Hippocampal formation (tissue), 2 donors: ENCODE measurements around the gene CCDC110.

ENCODE experiments used
- DNase-seq, 2 donors: peaks; one replicate each; lab custom pipeline; 2025; lab: John Stamatoyannopoulos, UW

The CCDC110 gene

GRCh38 chr4:185421366-185422124, 50.0 kb downstream of the CCDC110 start:
- no peak for DNase-seq

- no peak for DNase-seq
Measured at GRCh38 chr4:185416955-185417354, 54.6 kb downstream of the CCDC110 start.

- no peak for DNase-seq
Measured at GRCh38 chr4:185412412-185412811, 59.1 kb downstream of the CCDC110 start.

GRCh38 chr4:185411849-185412248, 59.7 kb downstream of the CCDC110 start:
- no peak for DNase-seq

- DNase-seq: no peak
Measured at GRCh38 chr4:185408432-185408831, 63.1 kb downstream of the CCDC110 start.

- DNase-seq: no peak
Measured at GRCh38 chr4:185405296-185405999, 66.1 kb downstream of the CCDC110 start.

GRCh38 chr4:185404031-185404430, 67.5 kb downstream of the CCDC110 start:
- no peak for DNase-seq

GRCh38 chr4:185399466-185399865, 72.1 kb downstream of the CCDC110 start:
- no peak for DNase-seq

- no peak for DNase-seq
Measured at GRCh38 chr4:185398618-185399017, 72.9 kb downstream of the CCDC110 start.

- DNase-seq: peak; percentile 48 to 50
Measured at GRCh38 chr4:185396724-185397385, 74.7 kb downstream of the CCDC110 start, which contains the start of gene ANKRD37. Gene ANKRD37, plus strand, starts transcription at chr4:185396841. Its CDS starts 83 bp downstream, at chr4:185396924.

GRCh38 chr4:185395956-185396723, 75.4 kb downstream of the CCDC110 start:
- DNase-seq: peak; percentile 95 to 97

- peak in 1 of 2 donors; percentile 87 for DNase-seq
Measured at GRCh38 chr4:185395238-185395955, 76.1 kb downstream of the CCDC110 start, which contains the start of gene LRP2BP. Gene LRP2BP, minus strand, starts transcription at chr4:185395924. Its CDS starts 17,738 bp downstream, at chr4:185378186.
